HG02798 (cell line): ENCODE data around the gene LRWD1.
"Not testable (repeated sequence)": the region's sequence is repeated elsewhere in the genome, so short reads cannot be mapped to it uniquely, and the experiment has no call there.

Experiments
- ATAC-seq: cut with Tn5 transposase; IDR thresholded peaks from one replicate; pipeline ENCODE4 v1.9.1; 2021; ENCODE audit warnings: mild to moderate bottlenecking; ENCODE audit not compliant: unreplicated experiment, poor library complexity

Gene LRWD1

GRCh38 chr7:102439963-102440795 lies 24.6 kb upstream of the LRWD1 start:
- ATAC-seq: no peak

DNA sequence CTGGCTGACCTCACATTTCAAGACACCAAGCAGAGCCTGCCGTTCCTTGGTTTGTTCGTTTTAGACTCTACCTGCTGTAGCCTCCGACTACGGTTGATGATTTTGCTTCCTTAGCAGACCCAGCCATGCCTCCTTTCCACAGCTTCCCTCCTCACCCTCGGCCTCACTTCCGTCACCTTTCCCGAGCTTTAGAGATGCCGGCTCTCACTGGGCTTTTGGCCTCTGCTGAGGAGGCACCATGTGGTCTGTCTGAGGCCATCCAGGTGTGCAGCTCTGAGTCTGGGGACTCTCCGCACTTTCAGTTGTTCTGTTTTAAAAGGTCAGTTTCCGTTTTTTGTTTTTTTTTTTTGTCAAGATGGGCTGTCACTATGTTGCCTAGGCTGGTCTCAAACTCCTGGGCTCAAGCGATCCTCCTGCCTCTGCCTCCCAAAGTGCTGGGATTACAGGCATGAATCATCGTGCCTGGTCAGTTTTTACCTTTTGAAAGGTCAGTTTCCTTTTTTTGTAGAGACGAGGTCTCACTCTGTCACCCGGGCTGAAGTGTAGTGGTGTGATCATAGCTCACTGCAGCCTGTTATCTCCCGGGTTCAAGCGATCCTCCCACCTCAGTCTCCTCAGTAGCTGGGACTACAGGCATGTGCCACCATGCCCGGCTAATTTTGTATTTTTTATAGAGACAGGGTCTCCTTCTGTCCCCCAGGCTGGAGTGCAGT lies 19.7 kb upstream of the LRWD1 start:
- peak; percentile 46 for ATAC-seq

- ATAC-seq: no peak
These were observed 19.1 kb upstream of the LRWD1 start for GRCh38 chr7:102445674-102446071.

DNA sequence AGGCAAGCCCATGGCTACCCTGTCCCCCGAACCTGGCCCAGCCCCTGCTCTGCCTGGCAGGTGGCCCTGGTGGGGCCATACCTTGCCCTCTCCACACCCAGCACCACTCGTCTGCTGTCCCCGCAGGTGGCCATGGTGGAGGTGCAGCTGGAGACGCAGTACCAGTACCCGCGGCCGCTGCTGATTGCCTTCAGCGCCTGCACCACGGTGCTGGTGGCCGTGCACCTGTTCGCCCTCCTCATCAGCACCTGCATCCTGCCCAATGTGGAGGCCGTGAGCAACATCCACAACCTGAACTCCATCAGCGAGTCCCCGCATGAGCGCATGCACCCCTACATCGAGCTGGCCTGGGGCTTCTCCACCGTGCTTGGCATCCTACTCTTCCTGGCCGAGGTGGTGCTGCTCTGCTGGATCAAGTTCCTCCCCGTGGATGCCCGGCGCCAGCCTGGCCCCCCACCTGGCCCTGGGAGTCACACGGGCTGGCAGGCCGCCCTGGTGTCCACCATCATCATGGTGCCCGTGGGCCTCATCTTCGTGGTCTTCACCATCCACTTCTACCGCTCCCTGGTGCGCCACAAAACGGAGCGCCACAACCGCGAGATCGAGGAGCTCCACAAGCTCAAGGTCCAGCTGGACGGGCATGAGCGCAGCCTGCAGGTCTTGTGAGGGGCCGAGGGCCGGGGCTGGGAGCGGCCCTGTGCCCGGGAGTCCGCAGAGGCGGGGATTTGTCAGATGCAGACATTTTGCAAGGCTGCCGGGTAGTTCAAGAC lies 18.2 kb upstream of the LRWD1 start:
- no peak for ATAC-seq

GRCh38 chr7:102447311-102447710 lies 17.5 kb upstream of the LRWD1 start:
- no peak for ATAC-seq

GRCh38 chr7:102449136-102449535 lies 15.6 kb upstream of the LRWD1 start:
- ATAC-seq: no peak

GRCh38 chr7:102450242-102450641 lies 14.5 kb upstream of the LRWD1 start:
- peak; percentile 65 for ATAC-seq

DNA sequence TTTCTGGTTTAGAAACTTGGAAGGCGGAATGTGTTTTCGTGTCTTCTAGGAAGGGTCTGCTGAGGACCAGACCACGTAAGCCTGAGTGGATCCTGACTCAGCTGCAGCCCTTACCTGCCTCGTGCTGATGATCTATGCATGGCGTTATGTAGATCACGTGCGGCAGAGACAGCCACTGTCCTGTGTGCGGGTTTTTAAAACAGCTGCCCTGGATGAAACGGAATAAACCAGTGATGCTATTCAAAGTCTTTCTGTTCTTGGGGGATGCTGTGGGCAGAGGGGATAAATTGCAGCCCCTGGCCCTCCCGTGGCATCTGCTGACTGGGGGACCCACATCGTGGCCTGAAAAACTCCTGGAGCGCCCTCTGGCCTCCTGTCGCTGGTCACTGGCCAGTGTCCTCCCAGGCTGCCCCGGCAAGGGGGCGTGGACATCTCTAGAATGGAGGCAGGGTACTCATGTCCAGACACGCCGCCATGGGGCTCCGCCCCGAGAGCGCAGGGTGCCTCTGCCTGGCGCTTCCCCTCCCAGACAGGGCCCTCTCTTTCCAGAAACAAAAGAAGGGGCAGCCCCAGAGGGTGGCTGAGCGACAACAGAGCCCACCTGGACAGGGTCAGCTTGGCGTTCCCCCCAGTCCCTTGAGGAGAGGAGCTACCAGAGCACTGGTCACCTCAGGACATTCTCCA lies 13.3 kb upstream of the LRWD1 start:
- ATAC-seq: no peak

- no peak for ATAC-seq
These were observed 12.3 kb upstream of the LRWD1 start for GRCh38 chr7:102452451-102452850.

DNA sequence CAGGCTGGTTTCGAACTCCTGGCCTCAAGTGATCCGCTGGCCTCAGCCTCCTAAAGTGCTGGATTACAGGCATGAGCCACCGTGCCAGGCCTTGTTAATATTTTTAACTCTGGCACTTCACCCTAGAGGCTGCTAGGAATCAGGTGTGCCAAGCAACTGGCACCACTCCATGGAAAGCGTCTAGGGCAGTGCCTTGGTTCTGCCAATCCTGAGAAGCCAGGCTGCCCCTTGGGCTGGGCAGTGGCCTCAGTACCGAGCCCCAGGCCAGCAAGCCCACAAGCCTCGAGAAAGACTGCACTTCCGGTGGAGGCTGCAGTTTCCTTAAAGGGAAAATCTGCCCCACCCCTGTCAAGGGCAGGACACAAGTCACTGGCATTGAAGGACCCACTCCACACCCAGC lies 11.5 kb upstream of the LRWD1 start:
- no peak for ATAC-seq

- no peak for ATAC-seq
These were observed 10.3 kb upstream of the LRWD1 start for GRCh38 chr7:102454468-102454867.

- ATAC-seq: not testable (repeated sequence)
These were observed 9.9 kb upstream of the LRWD1 start for GRCh38 chr7:102454932-102455331.

GRCh38 chr7:102455596-102455995 lies 9.2 kb upstream of the LRWD1 start:
- no peak for ATAC-seq

- no peak for ATAC-seq
These were observed 8.5 kb upstream of the LRWD1 start for GRCh38 chr7:102456327-102456726.

DNA sequence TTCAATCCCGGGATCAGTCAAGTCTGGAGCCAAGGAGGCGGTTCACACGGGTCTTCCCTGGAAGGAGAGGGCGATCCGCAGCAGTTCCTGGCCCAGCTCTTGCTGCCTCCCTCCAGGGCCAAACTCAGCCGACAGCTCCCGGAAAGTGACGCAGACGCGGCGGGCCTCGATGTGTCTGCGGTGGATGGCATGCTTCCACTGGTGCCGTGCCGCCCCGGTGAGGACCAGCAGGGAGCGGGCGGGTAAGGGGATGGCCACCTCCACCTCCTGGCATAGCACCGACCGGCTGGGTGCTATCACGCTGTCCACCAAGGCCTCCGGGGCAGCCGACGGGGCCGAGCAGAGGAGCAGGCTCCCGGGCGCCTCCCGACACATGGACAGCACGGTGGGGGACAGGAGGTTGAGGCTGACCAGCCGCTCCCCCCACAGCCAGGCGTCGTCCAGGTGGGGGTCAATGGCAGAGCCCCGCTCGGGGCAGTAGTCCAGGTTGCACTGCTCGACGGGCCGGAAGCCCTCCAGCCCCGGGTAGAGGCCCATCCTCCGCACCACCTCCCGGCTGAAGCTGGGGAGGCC lies 7.3 kb upstream of the LRWD1 start:
- ATAC-seq: no peak

- ATAC-seq: no peak
These were observed 5.5 kb upstream of the LRWD1 start for GRCh38 chr7:102459221-102459844.

- ATAC-seq: no peak
These were observed 4.3 kb upstream of the LRWD1 start for GRCh38 chr7:102460467-102460866.

DNA sequence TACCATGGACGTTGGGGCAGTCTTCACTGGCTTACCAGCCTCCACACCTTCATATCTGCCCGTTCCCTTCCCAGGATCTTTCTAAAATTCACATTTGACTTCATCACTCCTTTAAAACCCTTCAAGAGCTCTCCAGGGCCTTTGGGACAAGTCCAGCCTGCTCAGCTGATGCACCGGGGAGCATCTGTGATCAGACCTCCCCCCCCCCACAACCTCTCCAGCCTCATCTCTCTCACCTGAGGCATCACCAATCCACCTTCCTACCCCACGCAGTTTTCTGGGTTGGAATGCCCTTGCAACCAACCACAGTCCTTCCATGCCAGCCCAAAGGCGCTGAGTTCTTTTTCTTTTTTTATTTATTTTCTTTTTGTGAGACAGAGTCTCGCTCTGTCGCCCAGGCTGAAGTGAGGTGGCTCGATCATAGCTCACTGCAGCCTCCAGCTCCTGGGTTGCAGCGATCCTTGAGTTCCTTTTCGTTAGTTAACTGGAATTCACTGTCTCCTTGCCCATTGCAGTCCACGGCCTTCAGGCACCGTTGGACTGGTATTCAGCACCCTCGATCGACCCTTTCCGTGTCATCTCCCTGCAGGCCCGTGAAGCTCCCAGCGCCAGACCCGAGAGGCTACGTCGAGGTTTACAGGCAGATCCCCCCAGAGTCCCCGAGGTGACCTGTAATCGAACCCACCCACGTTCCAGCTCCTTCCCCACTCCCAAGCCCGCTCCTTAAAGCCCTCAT lies 775 bp upstream of the LRWD1 start:
- no peak for ATAC-seq

GRCh38 chr7:102466097-102466496 lies 1.3 kb downstream of the LRWD1 start:
- ATAC-seq: no peak
